A673 (cell line): ENCODE data around the gene IMMP1L. TPM values are rescaled to one million over a fixed set of nuclear protein-coding genes. Genes with fewer than 3 reads are reported as not detected.

Source experiments
- BruUV-seq: library from RNA; stranded (reverse); fragments of 400-500 nt; replicated peaks from 2 replicates; lab custom pipeline; 2021; lab: Mats Ljungman, UMichigan
- CTCF ChIA-PET: fragments of 300-600 bp; sonication (Branson Sonifier 250); formaldehyde crosslinking; loops from one replicate; lab custom pipeline; 2022; ENCODE audit warnings: antibody characterized with exemption; lab: Charles Lee
- POLR2A ChIA-PET: fragments of 300-600 bp; sonication (Branson Sonifier 250); formaldehyde crosslinking; loops from one replicate; lab custom pipeline; 2022; ENCODE audit warnings: antibody characterized with exemption; ENCODE audit not compliant: low non-redundant PET; lab: Charles Lee
- DNase-seq: peaks from one replicate; pipeline ENCODE4 v3.0.0-alpha.2; 2015; ENCODE audit warnings: low spot score
- H3K27ac ChIP-seq: fragments of 200-600 bp; sonication (generic); 2 replicates; pipeline ENCODE4 v1.5.1; 2016; ENCODE audit warnings: mixed run types, low read depth, mild to moderate bottlenecking, mixed read lengths, antibody characterized with exemption, low read length; ENCODE audit not compliant: poor library complexity, severe bottlenecking
- H3K27me3 ChIP-seq: fragments of 200-600 bp; sonication (generic); replicated peaks from 2 replicates; pipeline ENCODE4 v1.6.1; 2017; ENCODE audit warnings: mixed run types, low read depth, mild to moderate bottlenecking, mixed read lengths, antibody characterized with exemption, low read length; ENCODE audit not compliant: insufficient read depth, poor library complexity
- H3K36me3 ChIP-seq: fragments of 200-600 bp; sonication (generic); 2 replicates; pipeline ENCODE4 v1.6.1; 2016; ENCODE audit warnings: mixed run types, mild to moderate bottlenecking, mixed read lengths, antibody characterized with exemption, low read length; ENCODE audit not compliant: insufficient read depth, poor library complexity, severe bottlenecking
- H3K4me1 ChIP-seq: fragments of 200-600 bp; sonication (generic); 2 replicates; pipeline ENCODE4 v1.6.1; 2017; ENCODE audit warnings: mixed run types, mild to moderate bottlenecking, mixed read lengths, antibody characterized with exemption, low read length; ENCODE audit not compliant: insufficient read depth, poor library complexity, severe bottlenecking
- H3K4me3 ChIP-seq: fragments of 200-600 bp; sonication (generic); 2 replicates; pipeline ENCODE4 v1.5.1; 2016; ENCODE audit warnings: low read depth, mixed run types, mild to moderate bottlenecking, mixed read lengths, low read length; ENCODE audit not compliant: poor library complexity, severe bottlenecking
- H3K9me3 ChIP-seq: fragments of 200-600 bp; sonication (generic); 2 replicates; pipeline ENCODE4 v1.6.1; 2016; ENCODE audit warnings: mixed run types, low read depth, mild to moderate bottlenecking, mixed read lengths, antibody characterized with exemption, low read length; ENCODE audit not compliant: poor library complexity, severe bottlenecking
- EZH2 ChIP-seq: fragments of 200-600 bp; sonication (generic); IDR thresholded peaks from 2 replicates; pipeline ENCODE4 v1.6.1; 2017; ENCODE audit warnings: borderline replicate concordance, low read depth, mild to moderate bottlenecking, mixed read lengths, antibody characterized with exemption, low read length; ENCODE audit not compliant: poor library complexity, severe bottlenecking
- intact Hi-C: fragments of 100-400 bp; cut with micrococcal nuclease; formaldehyde crosslinking; loops from one replicate; pipeline ENCODE4 v1.10.0; 2022; ENCODE audit not compliant: unreplicated experiment
- total RNA-seq: library from RNA; stranded (reverse); gene quantifications from 2 replicates; pipeline ENCODE4 v1.2.3, GENCODE V29; 2021
- TF ChIP-seq, protein P1 (sequence below): fragments of 300-800, 200-600 bp; sonication (generic); conservative IDR thresholded peaks from 2 replicates; pipeline ENCODE4 v1.5.1; 2017; ENCODE audit warnings: low read depth, mild to moderate bottlenecking, antibody characterized with exemption, low read length, moderate library complexity, mixed read lengths

IMMP1L gene
- total RNA-seq, 1 experiment from 2014 or later, result 88.3 TPM

DNA sequence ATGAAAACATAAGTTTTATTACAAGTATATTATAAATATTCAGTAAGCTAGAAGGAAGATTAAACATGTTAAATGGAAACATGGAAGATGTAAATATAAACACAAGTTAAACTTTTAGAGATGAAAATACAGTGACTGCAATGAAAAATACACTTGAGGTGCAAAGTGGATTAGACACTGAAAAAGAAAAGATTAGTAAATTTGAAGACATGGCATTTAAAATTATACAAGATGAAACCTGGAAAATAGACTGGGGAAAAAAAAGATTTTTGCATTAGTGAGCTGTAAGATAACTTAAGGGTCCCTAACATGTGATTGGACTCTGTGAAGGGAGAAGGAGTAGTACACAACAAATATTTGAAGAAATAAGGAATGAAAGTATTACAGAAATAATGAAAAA, 33.4 kb upstream of the IMMP1L start:
- Histone ChIP-seq H3K36me3 (peaks cover 32% of the 10 kb centered on the region), H3K9me3 (peaks cover 9% of the 10 kb centered on the region), H3K4me3 (no peak overlapping the region), H3K27me3 (no peaks in the 10 kb centered on the region), H3K4me1 (no peaks in the 10 kb centered on the region), H3K27ac (no peak overlapping the region)
- no TSS peak for BruUV-seq
- ChIA-PET CTCF (no interaction called here), POLR2A (no interaction called here)
- intact Hi-C loops, result no loop called here
- no peak for TF ChIP-seq EZH2
- TF ChIP-seq, protein P1, sequence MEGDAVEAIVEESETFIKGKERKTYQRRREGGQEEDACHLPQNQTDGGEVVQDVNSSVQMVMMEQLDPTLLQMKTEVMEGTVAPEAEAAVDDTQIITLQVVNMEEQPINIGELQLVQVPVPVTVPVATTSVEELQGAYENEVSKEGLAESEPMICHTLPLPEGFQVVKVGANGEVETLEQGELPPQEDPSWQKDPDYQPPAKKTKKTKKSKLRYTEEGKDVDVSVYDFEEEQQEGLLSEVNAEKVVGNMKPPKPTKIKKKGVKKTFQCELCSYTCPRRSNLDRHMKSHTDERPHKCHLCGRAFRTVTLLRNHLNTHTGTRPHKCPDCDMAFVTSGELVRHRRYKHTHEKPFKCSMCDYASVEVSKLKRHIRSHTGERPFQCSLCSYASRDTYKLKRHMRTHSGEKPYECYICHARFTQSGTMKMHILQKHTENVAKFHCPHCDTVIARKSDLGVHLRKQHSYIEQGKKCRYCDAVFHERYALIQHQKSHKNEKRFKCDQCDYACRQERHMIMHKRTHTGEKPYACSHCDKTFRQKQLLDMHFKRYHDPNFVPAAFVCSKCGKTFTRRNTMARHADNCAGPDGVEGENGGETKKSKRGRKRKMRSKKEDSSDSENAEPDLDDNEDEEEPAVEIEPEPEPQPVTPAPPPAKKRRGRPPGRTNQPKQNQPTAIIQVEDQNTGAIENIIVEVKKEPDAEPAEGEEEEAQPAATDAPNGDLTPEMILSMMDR, result no peak
- DNase-seq, result no peak

- Histone ChIP-seq H3K4me3 (no peak overlapping the region), H3K27ac (no peak overlapping the region), H3K4me1 (no peaks in the 10 kb centered on the region), H3K27me3 (no peaks in the 10 kb centered on the region), H3K36me3 (peaks cover 5% of the 10 kb centered on the region), H3K9me3 (no peaks in the 10 kb centered on the region)
- no peak for DNase-seq
- intact Hi-C loops, result no loop called here
- TF ChIP-seq, protein P1, result no peak
- TF ChIP-seq EZH2, result no peak
- ChIA-PET CTCF (no interaction called here), POLR2A (no interaction called here)
- no TSS peak for BruUV-seq
Measured at GRCh38 chr11:31535479-31535878, 26.1 kb upstream of the IMMP1L start.

DNA sequence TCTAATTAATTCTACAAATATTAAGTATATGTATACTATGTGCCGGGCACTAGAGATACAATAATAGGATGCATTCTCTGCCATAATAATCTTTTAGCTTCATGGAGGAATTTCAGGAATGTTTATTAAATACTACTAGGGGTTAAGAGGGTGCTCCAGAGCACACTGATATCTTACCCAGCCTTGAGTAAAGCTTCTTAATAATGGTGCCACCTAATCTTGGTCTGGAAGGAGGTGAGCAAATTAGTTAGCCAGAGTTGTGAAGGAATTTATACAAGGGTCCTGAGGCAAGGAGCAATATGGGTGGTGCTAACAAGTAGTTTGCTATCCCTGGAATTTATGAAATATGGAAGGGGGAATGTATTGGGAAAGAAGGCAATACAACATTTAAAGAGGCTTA, 21.9 kb upstream of the IMMP1L start:
- ChIA-PET POLR2A (no interaction called here), CTCF (no interaction called here)
- BruUV-seq, result no TSS peak
- H3K4me1 ChIP-seq, result no peaks in the 10 kb centered on the region
- H3K4me3 ChIP-seq, result no peak overlapping the region
- no peaks in the 10 kb centered on the region for H3K36me3 ChIP-seq
- intact Hi-C loops, result no loop called here
- no peak overlapping the region for H3K27ac ChIP-seq
- DNase-seq, result no peak
- TF ChIP-seq, protein P1, result no peak
- TF ChIP-seq EZH2, result no peak
- no peaks in the 10 kb centered on the region for H3K9me3 ChIP-seq
- no peaks in the 10 kb centered on the region for H3K27me3 ChIP-seq
